H1 (cell line): Measurements from ENCODE around the gene WNK2.

Experiments used
- CTCF ChIP-seq, 3 experiments: IDR thresholded peaks; 1 replicate in 2 of 3; 2 replicates in 1 of 3; pipeline versions ENCODE4 v1.5.1 to v1.6.1; 2011; ENCODE audit warnings: low read length in 3 of 3, mild to moderate bottlenecking in 3 of 3, inconsistent platforms in 2 of 3, low read depth in 1 of 3, moderate library complexity in 1 of 3; ENCODE audit not compliant: insufficient read depth in 1 of 3; ENCODE audit errors: control extremely low read depth in 1 of 3
- GABPA ChIP-seq: IDR thresholded peaks from 2 replicates; pipeline ENCODE4 v1.6.1; 2011; ENCODE audit warnings: mild to moderate bottlenecking, low read length, moderate library complexity, borderline replicate concordance; ENCODE audit not compliant: insufficient read depth
- HDAC6 ChIP-seq: IDR thresholded peaks from one replicate; pipeline ENCODE4 v1.7.1; 2012; ENCODE audit warnings: low read depth, mild to moderate bottlenecking, inconsistent platforms, low read length, moderate library complexity
- RAD21 ChIP-seq, 2 experiments: IDR thresholded peaks in 1 of 2; conservative IDR thresholded peaks in 1 of 2; 2 replicates each; pipeline ENCODE4 v1.6.1; 2011; ENCODE audit warnings: low read depth in 2 of 2, low read length in 2 of 2, improper control_type of control experiment in 1 of 2, inconsistent platforms in 1 of 2, mild to moderate bottlenecking in 1 of 2, moderate library complexity in 1 of 2
- TAF1 ChIP-seq: IDR thresholded peaks from 2 replicates; pipeline ENCODE4 v1.6.1; 2011; ENCODE audit warnings: mild to moderate bottlenecking, low read depth, low read length
- ZNF274 ChIP-seq: IDR thresholded peaks from 2 replicates; pipeline ENCODE4 v1.7.0; 2012; ENCODE audit warnings: low read length, borderline replicate concordance; ENCODE audit errors: extremely low read depth

DNA sequence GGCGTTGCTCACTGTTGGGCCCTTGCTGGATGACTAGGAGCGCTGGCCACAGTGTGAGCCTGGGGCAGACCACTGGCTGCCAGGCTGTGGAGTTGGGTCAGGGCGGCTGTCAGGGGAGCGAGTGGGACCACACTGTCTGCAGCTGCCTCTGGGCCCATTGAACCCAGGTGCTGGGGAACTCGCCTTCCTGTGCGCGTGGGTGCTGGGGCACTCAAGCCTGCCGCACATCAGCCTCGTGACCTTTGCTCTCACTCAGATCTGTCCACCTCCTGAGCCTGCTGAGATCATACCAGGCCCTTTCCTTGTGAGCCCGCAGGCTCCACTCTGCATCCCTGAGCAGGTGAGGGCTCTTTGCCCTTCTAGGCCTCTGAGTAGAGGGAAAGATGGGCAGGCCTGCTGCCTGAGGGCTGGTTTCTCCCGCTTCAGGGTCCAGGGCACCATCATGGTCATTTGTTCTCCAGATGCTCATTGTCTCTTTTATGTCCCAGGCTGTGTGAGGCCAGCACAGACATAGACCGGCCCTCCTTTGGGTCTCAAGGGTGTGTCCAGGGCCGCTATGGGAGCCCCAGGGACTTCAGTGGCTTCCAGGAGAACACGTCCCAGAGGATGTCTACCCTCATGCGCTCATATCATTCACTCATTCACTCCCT is 26.5 kb downstream of the WNK2 start:
- no peak for TF ChIP-seq CTCF (IDR thresholded peaks at IDR 0.05; ENCODE audit: control extremely low read depth in 1 of 3, insufficient read depth in 1 of 3, low read depth in 1 of 3, low read length in 3 of 3)
- TF ChIP-seq RAD21 (IDR thresholded peaks at IDR 0.05 in 1 of 2, conservative IDR thresholded peaks at IDR 0.05 in 1 of 2; ENCODE audit: low read depth in 2 of 2, low read length in 2 of 2), result no peak
- no peak for TF ChIP-seq ZNF274
- TF ChIP-seq HDAC6, result no peak
- no peak for TF ChIP-seq GABPA
- no peak for TF ChIP-seq TAF1
